Hippocampal formation (tissue), 2 donors: ENCODE data around the gene CIBAR2.

ENCODE experiments used
- DNase-seq, 2 donors: peaks; one replicate each; lab custom pipeline; 2025; lab: John Stamatoyannopoulos, UW

CIBAR2 gene

GRCh38 chr16:85112364-85112763 lies at the start of gene CIBAR2:
TSS of gene CIBAR2 (minus strand) at chr16:85112472. CDS start at chr16:85112352, 120 bp downstream.
- DNase-seq, result no peak

- no peak for DNase-seq
These were observed 47.1 kb upstream of the CIBAR2 start for GRCh38 chr16:85159179-85159980.

- DNase-seq, result no peak
These were observed 46.5 kb upstream of the CIBAR2 start for GRCh38 chr16:85158743-85159178.

GRCh38 chr16:85157813-85158742 lies 45.8 kb upstream of the CIBAR2 start:
- DNase-seq, result no peak

- no peak for DNase-seq
These were observed 45.1 kb upstream of the CIBAR2 start for GRCh38 chr16:85157372-85157771.

GRCh38 chr16:85156869-85157268 lies 44.6 kb upstream of the CIBAR2 start:
- DNase-seq, result no peak

- no peak for DNase-seq
These were observed 44.2 kb upstream of the CIBAR2 start for GRCh38 chr16:85156440-85156839.

GRCh38 chr16:85153656-85154091 lies 41.4 kb upstream of the CIBAR2 start:
- DNase-seq, result no peak

- no peak for DNase-seq
These were observed 40.8 kb upstream of the CIBAR2 start for GRCh38 chr16:85153046-85153445.

GRCh38 chr16:85152414-85153030 lies 40.2 kb upstream of the CIBAR2 start:
- no peak for DNase-seq

GRCh38 chr16:85151603-85152413 lies 39.5 kb upstream of the CIBAR2 start:
- peak in 1 of 2 donors; percentile 30 for DNase-seq

GRCh38 chr16:85151079-85151602 lies 38.9 kb upstream of the CIBAR2 start:
- no peak for DNase-seq

- DNase-seq, result no peak
These were observed 38.2 kb upstream of the CIBAR2 start for GRCh38 chr16:85150331-85150940.

- DNase-seq, result peak; percentile 44 to 50
These were observed 37.5 kb upstream of the CIBAR2 start for GRCh38 chr16:85149776-85150175.

- no peak for DNase-seq
These were observed 36.7 kb upstream of the CIBAR2 start for GRCh38 chr16:85148931-85149330.

- DNase-seq, result no peak
These were observed 34.8 kb upstream of the CIBAR2 start for GRCh38 chr16:85146922-85147651.

- no peak for DNase-seq
These were observed 34.2 kb upstream of the CIBAR2 start for GRCh38 chr16:85146532-85146797.

- no peak for DNase-seq
These were observed 33.7 kb upstream of the CIBAR2 start for GRCh38 chr16:85145734-85146531.

GRCh38 chr16:85145188-85145587 lies 32.9 kb upstream of the CIBAR2 start:
- no peak for DNase-seq
